Cardiac septum (tissue), 1 donor: ENCODE data around the gene CCDC85A. TPM values are rescaled to one million over a fixed set of nuclear protein-coding genes. Genes with fewer than 3 reads are reported as not detected.

ENCODE experiments used
- DNase-seq: peaks from one replicate; pipeline ENCODE4 v3.0.0-alpha.2; 2020; ENCODE audit warnings: low spot score
- intact Hi-C: fragments of 100-400 bp; cut with DNase I; formaldehyde crosslinking; loops from one replicate; pipeline ENCODE4 v1.14.0; 2022
- total RNA-seq: library from RNA; stranded (reverse); fragmentation: NEBNext Ultra II Directional; extraction: Animal tissue kit (Norgen Biotek cat#: 25700); gene quantifications from one replicate; pipeline ENCODE4 v1.2.1, GENCODE V29; 2021
- donor health status: DM: no; HTN: no; CAD: no.

Gene CCDC85A
- total RNA-seq, 1 donor from 2014 or later: 2.7 TPM

- no peak for DNase-seq
- intact Hi-C loops: loop anchor here (2.0 kb wide), 2 partner anchors 129 to 563 kb away; no protein-coding TSS in a partner anchor
These were observed 1.8 kb downstream of the CCDC85A start for GRCh38 chr2:56185582-56186046.

- intact Hi-C loops: loop anchor here (10.0 kb wide), 2 partner anchors 333 to 393 kb away; no protein-coding TSS in a partner anchor
- DNase-seq: no peak
These were observed 7.8 kb downstream of the CCDC85A start for GRCh38 chr2:56191617-56192016.

DNA sequence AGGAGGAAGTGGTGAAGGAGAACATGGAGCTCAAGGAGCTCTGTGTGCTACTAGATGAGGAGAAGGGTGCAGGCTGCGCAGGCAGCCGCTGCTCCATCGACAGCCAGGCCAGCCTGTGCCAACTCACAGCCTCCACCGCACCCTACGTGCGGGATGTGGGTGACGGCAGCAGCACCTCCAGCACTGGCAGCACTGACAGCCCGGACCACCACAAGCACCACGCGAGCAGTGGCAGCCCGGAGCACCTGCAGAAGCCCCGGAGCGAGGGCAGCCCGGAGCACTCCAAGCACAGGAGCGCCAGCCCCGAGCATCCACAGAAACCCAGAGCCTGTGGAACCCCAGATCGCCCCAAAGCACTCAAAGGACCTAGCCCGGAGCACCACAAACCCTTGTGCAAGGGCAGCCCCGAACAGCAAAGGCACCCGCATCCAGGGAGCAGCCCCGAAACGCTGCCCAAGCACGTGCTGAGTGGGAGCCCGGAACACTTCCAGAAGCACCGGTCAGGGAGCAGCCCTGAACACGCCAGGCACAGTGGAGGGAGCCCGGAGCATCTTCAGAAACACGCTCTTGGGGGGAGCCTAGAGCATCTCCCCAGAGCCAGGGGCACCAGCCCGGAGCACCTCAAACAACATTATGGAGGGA lies 9.0 kb downstream of the CCDC85A start:
- intact Hi-C loops: loop anchor here (10.0 kb wide), 2 partner anchors 332 to 392 kb away; no protein-coding TSS in a partner anchor
- DNase-seq: no peak

GRCh38 chr2:56195563-56195962 lies 11.8 kb downstream of the CCDC85A start:
- DNase-seq: no peak
- intact Hi-C loops: loop anchor here (10.0 kb wide), 2 partner anchors 329 to 389 kb away; no protein-coding TSS in a partner anchor

DNA sequence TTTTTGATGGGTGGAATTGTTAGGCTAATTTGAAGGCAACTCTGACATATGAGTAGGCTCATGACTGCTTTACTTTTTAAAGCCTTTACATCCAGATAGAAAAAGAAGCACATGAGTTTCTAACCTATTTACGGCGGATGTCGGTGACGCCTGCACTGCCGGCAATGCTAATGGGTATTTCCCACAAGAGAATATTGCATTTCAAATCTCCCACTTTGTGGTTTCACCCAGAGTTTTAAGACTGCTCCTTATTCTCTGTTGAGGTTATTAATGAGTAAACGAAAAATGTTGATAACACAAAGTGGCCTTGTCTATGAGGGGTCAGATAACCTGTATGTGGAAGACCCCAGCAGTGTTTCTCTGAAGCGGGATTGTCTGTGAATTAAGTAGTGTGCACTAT lies 14.0 kb downstream of the CCDC85A start:
- intact Hi-C loops: loop anchor here (10.0 kb wide), 2 partner anchors 327 to 387 kb away; no protein-coding TSS in a partner anchor
- no peak for DNase-seq

DNA sequence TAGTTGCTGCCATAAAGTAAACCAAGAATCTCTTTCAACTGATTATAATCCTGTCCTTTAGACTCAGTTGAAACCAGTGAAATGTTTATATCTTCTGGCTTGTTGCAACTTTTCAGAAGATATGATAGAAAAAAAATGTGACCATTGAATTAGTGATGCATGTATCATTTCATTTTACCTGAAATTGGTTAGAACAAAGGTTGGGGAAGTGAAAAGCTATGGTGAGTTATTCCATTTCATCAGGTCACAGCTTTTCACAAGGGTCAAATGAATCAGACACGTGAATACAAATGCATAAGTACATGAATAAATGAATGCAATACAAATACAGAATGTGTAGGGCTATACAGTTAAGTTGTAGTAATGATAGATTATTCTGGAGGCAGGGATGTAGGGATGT lies 15.1 kb downstream of the CCDC85A start:
- no peak for DNase-seq
- intact Hi-C loops: loop anchor here (10.0 kb wide), 2 partner anchors 326 to 386 kb away; no protein-coding TSS in a partner anchor

- no peak for DNase-seq
- intact Hi-C loops: loop anchor here (10.0 kb wide), 2 partner anchors 325 to 385 kb away; no protein-coding TSS in a partner anchor
These were observed 15.7 kb downstream of the CCDC85A start for GRCh38 chr2:56199492-56199891.

DNA sequence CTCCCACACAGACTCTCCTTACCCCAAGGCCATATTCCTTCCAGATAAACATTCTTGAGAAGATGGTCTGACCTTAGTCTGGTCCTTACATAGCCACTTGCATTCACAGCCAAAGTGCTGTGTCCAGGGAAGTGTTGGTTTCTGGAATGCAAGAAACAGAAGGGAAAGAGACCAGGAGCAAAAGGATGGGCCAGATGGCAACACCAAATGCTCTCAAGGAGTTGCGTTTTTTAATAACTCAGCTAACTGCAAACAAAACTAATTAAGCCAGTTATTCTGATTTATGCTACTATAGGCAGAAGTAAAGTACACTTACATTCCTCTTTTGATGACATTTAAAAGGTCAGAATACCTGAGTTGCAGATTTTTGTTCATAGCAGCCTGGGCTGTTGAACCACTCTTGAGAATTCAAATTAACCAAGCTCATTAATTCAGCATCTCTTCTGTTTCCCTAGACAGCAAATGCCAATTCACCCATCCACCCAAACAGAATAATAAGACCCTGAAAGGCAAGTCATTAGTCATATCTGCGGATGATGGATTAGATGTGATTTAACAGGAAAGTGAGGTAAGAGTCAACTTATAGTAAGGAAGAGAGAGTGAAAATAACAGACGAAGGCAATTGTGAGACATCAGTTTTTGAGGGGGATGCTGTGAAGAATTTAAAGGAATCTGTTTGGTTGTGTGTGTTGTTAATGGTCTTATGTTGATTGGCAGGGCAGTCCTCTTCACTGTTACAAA lies 18.8 kb downstream of the CCDC85A start:
- intact Hi-C loops: no loop called here
- no peak for DNase-seq

GRCh38 chr2:56204556-56204955 lies 20.8 kb downstream of the CCDC85A start:
- DNase-seq: no peak
- intact Hi-C loops: no loop called here

DNA sequence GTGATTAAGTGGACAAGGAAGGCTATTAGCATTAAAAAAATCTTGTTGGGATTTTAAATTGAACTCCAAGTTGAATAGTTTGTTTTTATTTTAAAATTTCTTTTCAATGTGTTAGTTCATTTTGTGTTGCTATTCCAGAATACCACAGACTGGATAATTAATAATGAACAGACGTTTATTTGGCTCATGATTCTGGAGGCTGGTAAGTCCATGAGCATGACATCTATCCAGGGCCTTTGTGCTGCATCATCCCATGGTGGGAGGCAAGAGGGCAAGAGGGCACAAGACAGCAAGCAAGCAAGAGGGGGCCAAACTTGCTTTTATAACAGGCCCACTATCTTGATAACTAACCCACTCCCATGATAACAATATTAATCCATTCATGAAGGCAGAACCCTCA lies 22.5 kb downstream of the CCDC85A start:
- intact Hi-C loops: no loop called here
- no peak for DNase-seq

- intact Hi-C loops: no loop called here
- no peak for DNase-seq
These were observed 24.0 kb downstream of the CCDC85A start for GRCh38 chr2:56207760-56208159.

- intact Hi-C loops: no loop called here
- DNase-seq: no peak
These were observed 24.6 kb downstream of the CCDC85A start for GRCh38 chr2:56208380-56208779.

GRCh38 chr2:56209701-56210100 lies 25.9 kb downstream of the CCDC85A start:
- intact Hi-C loops: no loop called here
- DNase-seq: no peak

- no peak for DNase-seq
- intact Hi-C loops: no loop called here
These were observed 26.5 kb downstream of the CCDC85A start for GRCh38 chr2:56210291-56210690.

- intact Hi-C loops: no loop called here
- no peak for DNase-seq
These were observed 27.3 kb downstream of the CCDC85A start for GRCh38 chr2:56211048-56211447.

DNA sequence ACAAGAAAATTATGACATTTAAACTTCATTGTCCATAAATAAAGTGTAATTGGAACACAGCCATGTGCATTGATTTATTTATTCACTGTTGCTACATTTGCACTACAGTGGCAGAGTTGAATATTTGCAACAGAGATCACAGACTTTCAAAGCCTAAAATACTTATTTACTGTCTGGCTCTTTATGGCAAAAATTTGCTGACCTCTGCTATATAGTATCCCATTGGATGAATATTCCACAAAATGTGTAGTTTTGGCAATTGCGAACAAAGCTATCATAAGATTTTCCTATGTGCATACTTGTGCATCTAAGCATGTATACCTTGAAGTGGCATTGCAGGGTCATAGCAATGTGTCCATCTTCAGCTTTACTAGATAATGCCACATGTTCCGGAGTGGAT lies 32.1 kb downstream of the CCDC85A start:
- DNase-seq: no peak
- intact Hi-C loops: no loop called here

GRCh38 chr2:56217106-56217505 lies 33.3 kb downstream of the CCDC85A start:
- intact Hi-C loops: no loop called here
- DNase-seq: no peak

GRCh38 chr2:56222481-56222880 lies 38.7 kb downstream of the CCDC85A start:
- no peak for DNase-seq
- intact Hi-C loops: no loop called here

DNA sequence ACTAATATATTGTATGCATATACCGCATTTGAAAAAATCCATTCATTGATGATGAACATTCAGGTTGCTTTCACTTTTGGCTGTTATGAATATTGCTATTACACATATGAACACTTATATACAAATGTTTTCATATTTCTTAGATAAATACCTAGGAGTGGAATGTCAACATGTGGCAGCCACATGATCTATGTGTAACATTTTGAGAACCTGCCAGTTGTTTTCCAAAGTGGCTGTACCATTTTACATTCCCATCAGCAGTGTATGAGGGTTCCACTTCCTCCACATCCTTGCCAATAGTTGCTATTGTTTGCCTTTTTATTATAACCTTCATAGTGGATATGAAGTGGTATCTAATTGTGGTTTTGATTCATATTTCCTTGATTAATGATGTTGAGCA lies 40.5 kb downstream of the CCDC85A start:
- intact Hi-C loops: no loop called here
- DNase-seq: no peak

- intact Hi-C loops: no loop called here
- no peak for DNase-seq
These were observed 44.0 kb downstream of the CCDC85A start for GRCh38 chr2:56227811-56228210.
